ENCODE data around the gene CEP43.

GRCh38 chr6:166976636-166977035 lies 22.6 kb upstream of the CEP43 start:
- TF ChIP-seq CTCF (conservative IDR thresholded peaks at IDR 0.05 in 1 of 2, IDR thresholded peaks at IDR 0.05 in 1 of 2; ENCODE audit: extremely low read depth in 1 of 2, insufficient read depth in 1 of 2, low read depth in 1 of 2, low read length in 2 of 2) (no peak), EZH2 (IDR thresholded peaks at IDR 0.05; ENCODE audit: borderline replicate concordance, low read length) (no peak)

Data from mammary epithelial cell (primary cell).